AG04450 (cell line): ENCODE data around the gene H6PD. TPM values are rescaled to one million over a fixed set of nuclear protein-coding genes. Genes with fewer than 3 reads are reported as not detected.

Source experiments
- CTCF ChIA-PET: fragments of 300-600, 350-600 bp; formaldehyde crosslinking; extraction: SDS; loops from one replicate; lab custom pipeline; 2022; ENCODE audit warnings: antibody characterized with exemption, inconsistent platforms; lab: Charles Lee
- POLR2A ChIA-PET: fragments of 350-600 bp; formaldehyde crosslinking; extraction: SDS; loops from one replicate; lab custom pipeline; 2021; ENCODE audit warnings: antibody characterized with exemption, inconsistent platforms; lab: Yijun Ruan, JAX
- DNase-seq: peaks from one replicate; pipeline ENCODE4 v3.0.0-alpha.2; 2011; ENCODE audit warnings: low read depth, low spot score
- H3K27ac ChIP-seq: one replicate; pipeline ENCODE4 v1.5.1; 2012; ENCODE audit warnings: low read depth, low read length, control low read depth
- H3K27me3 ChIP-seq: one replicate; pipeline ENCODE4 v1.6.0; 2012; ENCODE audit warnings: low read length; ENCODE audit not compliant: control insufficient read depth, insufficient read depth
- H3K4me3 ChIP-seq: 2 replicates; pipeline ENCODE4 v1.5.1; 2011; ENCODE audit warnings: mild to moderate bottlenecking, low read depth, low read length, control low read depth
- H3K9me3 ChIP-seq: 2 replicates; pipeline ENCODE4 v1.5.1; 2012; ENCODE audit warnings: low read length; ENCODE audit not compliant: control insufficient read depth, insufficient read depth
- polyA plus RNA-seq: library from polyadenylated mRNA; depleted of rRNA; stranded (reverse); fragments of >200 nt; gene quantifications from 2 replicates; pipeline ENCODE4 v1.2.3, GENCODE V29; 2011
- TF ChIP-seq, protein P1 (sequence below): IDR thresholded peaks from 2 replicates; pipeline ENCODE4 v1.5.1; 2011; ENCODE audit warnings: low read depth, low read length, control low read depth, inconsistent platforms

H6PD gene
- polyA plus RNA-seq, 1 experiment: 18.3 TPM

DNA sequence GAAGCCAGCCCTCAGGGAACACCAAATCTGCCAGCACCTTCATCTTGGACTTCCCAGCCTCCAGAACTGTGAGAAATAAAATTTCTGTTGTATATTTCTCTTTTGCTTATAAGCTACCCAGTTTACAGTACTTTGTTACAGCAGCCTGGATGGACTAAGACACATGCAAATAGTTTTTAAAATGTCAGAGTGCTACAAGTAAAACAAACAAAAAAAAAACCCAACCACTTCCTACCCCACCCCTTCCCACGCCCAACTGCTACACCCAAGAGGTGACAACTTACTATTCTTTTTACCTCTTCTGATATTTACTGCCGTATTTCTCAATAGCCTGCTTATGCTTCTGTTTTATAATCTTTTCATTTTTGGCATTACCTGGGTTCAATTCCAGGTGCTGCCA, 49.5 kb downstream of the H6PD start:
- Histone ChIP-seq H3K4me3 (no peak overlapping the region), H3K27ac (no peak overlapping the region), H3K9me3 (peaks cover 22% of the 10 kb centered on the region), H3K27me3 (no peaks in the 10 kb centered on the region)
- TF ChIP-seq, protein P1, sequence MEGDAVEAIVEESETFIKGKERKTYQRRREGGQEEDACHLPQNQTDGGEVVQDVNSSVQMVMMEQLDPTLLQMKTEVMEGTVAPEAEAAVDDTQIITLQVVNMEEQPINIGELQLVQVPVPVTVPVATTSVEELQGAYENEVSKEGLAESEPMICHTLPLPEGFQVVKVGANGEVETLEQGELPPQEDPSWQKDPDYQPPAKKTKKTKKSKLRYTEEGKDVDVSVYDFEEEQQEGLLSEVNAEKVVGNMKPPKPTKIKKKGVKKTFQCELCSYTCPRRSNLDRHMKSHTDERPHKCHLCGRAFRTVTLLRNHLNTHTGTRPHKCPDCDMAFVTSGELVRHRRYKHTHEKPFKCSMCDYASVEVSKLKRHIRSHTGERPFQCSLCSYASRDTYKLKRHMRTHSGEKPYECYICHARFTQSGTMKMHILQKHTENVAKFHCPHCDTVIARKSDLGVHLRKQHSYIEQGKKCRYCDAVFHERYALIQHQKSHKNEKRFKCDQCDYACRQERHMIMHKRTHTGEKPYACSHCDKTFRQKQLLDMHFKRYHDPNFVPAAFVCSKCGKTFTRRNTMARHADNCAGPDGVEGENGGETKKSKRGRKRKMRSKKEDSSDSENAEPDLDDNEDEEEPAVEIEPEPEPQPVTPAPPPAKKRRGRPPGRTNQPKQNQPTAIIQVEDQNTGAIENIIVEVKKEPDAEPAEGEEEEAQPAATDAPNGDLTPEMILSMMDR: no peak
- POLR2A ChIA-PET: no interaction called here
- CTCF ChIA-PET: interaction anchor here (1.3 kb wide), 1 partner anchor 172 kb away, joined by 6 read pairs; no protein-coding TSS in a partner anchor
- no peak for DNase-seq

DNA sequence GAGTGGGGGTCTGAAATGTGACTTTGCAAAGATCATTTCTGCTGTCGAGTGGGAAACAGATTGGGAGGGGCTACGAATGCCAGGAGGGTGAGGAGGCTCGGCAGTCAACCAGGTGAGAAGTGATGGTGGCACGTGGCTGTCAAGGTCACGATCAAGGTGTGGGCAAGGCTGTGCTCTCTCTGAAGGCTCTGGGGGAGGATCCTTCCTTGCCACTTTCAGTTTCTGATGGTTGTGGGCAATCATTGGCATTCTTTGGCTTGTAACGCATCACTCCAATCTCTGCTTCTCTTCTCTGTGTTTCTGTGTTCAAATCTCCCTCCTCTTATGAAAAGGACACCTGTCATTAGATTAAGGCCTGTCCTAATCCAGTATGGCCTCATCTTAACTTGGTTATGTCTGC, 52.0 kb downstream of the H6PD start:
- TF ChIP-seq, protein P1: no peak
- DNase-seq: no peak
- Histone ChIP-seq H3K27me3 (no peaks in the 10 kb centered on the region), H3K27ac (no peak overlapping the region), H3K9me3 (peaks cover 22% of the 10 kb centered on the region), H3K4me3 (no peak overlapping the region)
- POLR2A ChIA-PET: no interaction called here
- CTCF ChIA-PET: interaction anchor here (1.3 to 6.2 kb wide), 2 partner anchors 169 to 287 kb away, joined by 3 to 99 read pairs; no protein-coding TSS in a partner anchor

DNA sequence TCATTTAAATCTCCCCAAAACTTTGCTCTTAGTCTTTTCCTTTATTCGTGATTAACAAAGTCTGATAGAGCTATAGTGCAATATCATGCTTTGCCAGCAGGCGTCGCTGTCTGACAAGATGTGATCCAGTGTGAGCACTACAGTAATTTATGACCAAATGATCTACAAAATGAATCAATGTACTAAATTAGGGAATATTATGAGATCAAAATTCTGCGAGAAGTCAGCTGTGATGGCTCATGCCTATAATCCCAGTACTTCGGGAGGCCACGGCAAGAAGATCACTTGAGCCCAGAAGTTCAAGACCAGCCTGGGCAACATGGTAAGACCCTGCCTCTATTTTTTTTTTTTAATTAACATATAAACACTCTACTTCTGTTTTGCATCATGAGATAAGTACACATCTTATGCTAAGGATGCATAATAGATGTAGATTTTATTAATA, 54.5 kb downstream of the H6PD start:
- TF ChIP-seq, protein P1: peak; percentile 89
- ChIA-PET POLR2A (interaction anchor here (0.9 to 2.1 kb wide), 5 partner anchors 8 to 250 kb away, joined by 4 to 9 read pairs (median 6); partner anchors contain the start of gene SLC25A33), CTCF (interaction anchor here (0.6 to 6.2 kb wide), 23 partner anchors 8 to 382 kb away, joined by 3 to 99 read pairs (median 4); partner anchors contain the start of gene H6PD)
- H3K9me3 ChIP-seq: peaks cover 16% of the 10 kb centered on the region; the same call in 1 of the 2 replicates
- no peaks in the 10 kb centered on the region for H3K27me3 ChIP-seq
- no peak for DNase-seq
- H3K4me3 ChIP-seq: no peak overlapping the region
- no peak overlapping the region for H3K27ac ChIP-seq

DNA sequence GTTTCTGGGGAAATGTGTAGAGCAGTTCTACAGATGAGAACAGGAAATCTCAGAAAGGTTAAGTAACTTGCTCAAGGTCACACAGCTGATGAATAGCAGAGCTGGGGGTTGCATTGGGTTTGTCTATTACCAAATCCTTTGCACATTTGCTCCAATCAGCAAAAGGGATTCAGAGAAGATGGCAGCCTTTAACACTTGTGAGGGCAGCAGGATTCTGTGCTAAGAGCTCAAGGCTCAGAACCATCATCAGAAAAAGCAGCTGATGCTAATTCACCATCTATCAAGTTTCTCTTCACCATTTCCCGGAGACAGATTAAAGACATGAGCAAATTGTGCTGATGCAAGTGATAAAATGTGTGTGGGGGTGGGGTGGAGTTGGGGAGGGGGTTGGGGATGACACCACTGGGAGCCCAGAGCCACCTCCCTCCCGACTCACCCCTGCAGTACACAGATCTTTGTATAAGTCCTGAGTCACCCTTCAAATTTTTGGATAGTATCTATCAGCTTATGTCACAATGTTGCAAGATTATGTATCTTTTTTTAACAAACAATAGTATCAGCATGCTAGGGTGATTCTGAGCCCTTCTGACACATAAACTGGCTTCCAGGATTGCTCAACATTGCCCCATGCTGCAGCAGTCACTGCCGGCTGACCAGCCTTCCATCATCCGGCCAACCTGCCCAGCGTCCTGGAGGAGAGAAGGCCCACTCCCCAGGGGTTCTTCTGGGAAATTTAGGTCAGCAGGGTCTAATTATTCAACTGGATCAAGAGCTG, 55.3 kb downstream of the H6PD start:
- POLR2A ChIA-PET: interaction anchor here (0.5 to 2.1 kb wide), 10 partner anchors 9 to 249 kb away, joined by 3 to 9 read pairs (median 4); partner anchors contain the start of gene SLC25A33
- no peak overlapping the region for H3K4me3 ChIP-seq
- CTCF ChIA-PET: interaction anchor here (0.8 to 6.2 kb wide), 23 partner anchors 9 to 382 kb away, joined by 3 to 99 read pairs (median 4); partner anchors contain the start of gene H6PD
- peak; percentile 71 for DNase-seq
- H3K9me3 ChIP-seq: peaks cover 14% of the 10 kb centered on the region; the same call in 1 of the 2 replicates
- TF ChIP-seq, protein P1: no peak
- no peaks in the 10 kb centered on the region for H3K27me3 ChIP-seq
- peak overlapping the region; percentile 65 for H3K27ac ChIP-seq
